ENCODE measurements around the gene BMX. TPM values are rescaled to one million over a fixed set of nuclear protein-coding genes. Genes with fewer than 3 reads are reported as not detected.

BMX gene
- total and polyA plus RNA-seq, 9 of the 15 experiments (the other 6 are each of a cell fraction or from before 2014, with no cell fraction given): 0.45 to 4.2 (median 1.8) TPM

DNA sequence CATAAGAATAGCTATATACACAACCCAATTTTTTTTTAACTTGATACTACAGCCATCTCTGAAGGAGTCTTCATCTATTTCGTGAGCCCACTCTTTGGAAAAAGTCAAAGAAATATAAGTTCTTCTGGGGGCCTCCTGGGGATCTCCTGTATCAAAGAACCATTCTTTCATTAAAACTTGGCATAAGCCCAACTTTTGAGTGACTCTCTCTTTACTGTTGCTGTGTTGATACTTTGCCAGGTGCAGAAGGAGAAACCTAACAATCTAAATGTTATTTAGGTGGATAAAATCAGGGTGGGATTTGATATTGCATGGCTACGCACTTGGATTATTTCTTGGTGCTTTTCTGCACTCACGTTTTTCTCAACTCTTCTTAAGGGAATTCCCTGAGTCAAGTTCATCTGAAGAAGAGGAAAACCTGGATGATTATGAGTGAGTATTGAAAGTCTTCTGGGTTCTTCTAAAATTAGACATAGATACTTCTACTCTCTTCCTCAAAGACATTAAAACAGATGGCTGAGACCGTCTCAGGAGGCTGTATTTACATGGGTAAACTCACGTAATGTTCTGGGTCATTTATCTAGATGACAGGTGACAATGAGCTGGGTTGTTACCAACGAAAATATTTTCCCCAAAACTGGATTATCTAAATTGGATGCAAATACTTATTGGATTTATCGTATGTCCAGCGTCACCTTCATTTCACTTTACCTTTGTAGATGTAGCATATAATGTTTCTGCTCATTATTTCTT lies 25.2 kb downstream of the BMX start:
- DNase-seq (ENCODE audit: extremely low read depth in 1 of 4, low spot score in 3 of 4): no peak
- Histone ChIP-seq H3K79me2 (ENCODE audit: control insufficient read depth, insufficient read depth, low read length) (no peaks in the 10 kb centered on the region), H3K27ac (ENCODE audit: extremely low read depth, low read depth, low read length) (no peak overlapping the region), H2AFZ (ENCODE audit: low read depth, low read length) (peak overlapping the region; percentile 49), H3K9ac (ENCODE audit: insufficient read depth in 1 of 2, low read depth in 2 of 2, low read length in 2 of 2) (no peak overlapping the region), H3K9me1 (ENCODE audit: control insufficient read depth, insufficient read depth, low read length) (no peaks in the 10 kb centered on the region), H3K4me1 (replicated peaks in 1 of 2; ENCODE audit: control insufficient read depth in 2 of 2, insufficient read depth in 2 of 2, low read length in 2 of 2) (peaks cover 12 to 20% of the 10 kb centered on the region in 2 experiments; a peak in 4 of 5 replicates), H4K20me1 (replicated peaks; ENCODE audit: control insufficient read depth, insufficient read depth, low read length) (no peaks in the 10 kb centered on the region), H3K36me3 (ENCODE audit: control insufficient read depth, insufficient read depth, low read length) (no peaks in the 10 kb centered on the region), H3K27me3 (ENCODE audit: control insufficient read depth in 2 of 2, insufficient read depth in 2 of 2, low read length in 2 of 2) (no peaks in the 10 kb centered on the region), H3K4me2 (ENCODE audit: insufficient read depth, low read length) (no peak overlapping the region), H3K9me3 (replicated peaks; ENCODE audit: control insufficient read depth, insufficient read depth, low read depth, low read length) (no peaks in the 10 kb centered on the region), H3K4me3 (no peak overlapping the region)
- BruUV-seq (replicated peaks): no TSS peak
- WGBS (ENCODE audit: insufficient coverage, low coverage, missing lambda C conversion rate): 42% methylated on average over 8 of the region's 8 CpGs
- CTCF ChIA-PET (ENCODE audit: low intra/inter-chr PET ratio): no interaction called here
- no peak for ATAC-seq
- FAIRE-seq: no peak
- TF ChIP-seq, protein P1, sequence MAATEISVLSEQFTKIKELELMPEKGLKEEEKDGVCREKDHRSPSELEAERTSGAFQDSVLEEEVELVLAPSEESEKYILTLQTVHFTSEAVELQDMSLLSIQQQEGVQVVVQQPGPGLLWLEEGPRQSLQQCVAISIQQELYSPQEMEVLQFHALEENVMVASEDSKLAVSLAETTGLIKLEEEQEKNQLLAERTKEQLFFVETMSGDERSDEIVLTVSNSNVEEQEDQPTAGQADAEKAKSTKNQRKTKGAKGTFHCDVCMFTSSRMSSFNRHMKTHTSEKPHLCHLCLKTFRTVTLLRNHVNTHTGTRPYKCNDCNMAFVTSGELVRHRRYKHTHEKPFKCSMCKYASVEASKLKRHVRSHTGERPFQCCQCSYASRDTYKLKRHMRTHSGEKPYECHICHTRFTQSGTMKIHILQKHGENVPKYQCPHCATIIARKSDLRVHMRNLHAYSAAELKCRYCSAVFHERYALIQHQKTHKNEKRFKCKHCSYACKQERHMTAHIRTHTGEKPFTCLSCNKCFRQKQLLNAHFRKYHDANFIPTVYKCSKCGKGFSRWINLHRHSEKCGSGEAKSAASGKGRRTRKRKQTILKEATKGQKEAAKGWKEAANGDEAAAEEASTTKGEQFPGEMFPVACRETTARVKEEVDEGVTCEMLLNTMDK (IDR thresholded peaks at IDR 0.05; ENCODE audit: borderline replicate concordance, insufficient read depth, low read depth, low read length, poor library complexity, severe bottlenecking): no peak
- TF ChIP-seq NFIC (IDR thresholded peaks at IDR 0.05) (peak; percentile 84), MEIS2 (IDR thresholded peaks at IDR 0.05; ENCODE audit: partially characterized antibody) (peak; percentile 64)
- intact Hi-C loops (cut with micrococcal nuclease) (no loop called here), in situ Hi-C loops (cut with MboI) (no loop called here)
- POLR2A ChIA-PET: no interaction called here
